ENCODE results near the gene TUBA3E.
"Not testable (repeated sequence)": the region's sequence is repeated elsewhere in the genome, so short reads cannot be mapped to it uniquely, and the experiment has no call there.

TUBA3E gene

GRCh38 chr2:130142396-130143265 is 55.6 kb downstream of the TUBA3E start:
- DNase-seq = not testable (repeated sequence)
